GM12892 (cell line): ENCODE data around the gene KLHDC2. TPM values are rescaled to one million over a fixed set of nuclear protein-coding genes. Genes with fewer than 3 reads are reported as not detected.
"Not testable (repeated sequence)": the region's sequence is repeated elsewhere in the genome, so short reads cannot be mapped to it uniquely, and the experiment has no call there.

Experiments used
- DNase-seq: peaks from one replicate; pipeline ENCODE4 v3.0.0; 2011; ENCODE audit not compliant: insufficient read length
- FAIRE-seq: peaks from 2 replicates; lab custom pipeline; 2011; peaks lifted over from hg19 to GRCh38; lab: Jason Lieb, UNC
- POLR2A ChIP-seq: IDR thresholded peaks from 2 replicates; pipeline ENCODE4 v1.6.1; 2011; ENCODE audit warnings: low read depth, low read length, control low read depth
- POLR2AphosphoS5 ChIP-seq: IDR thresholded peaks from 2 replicates; pipeline ENCODE4 v1.6.1; 2011; ENCODE audit warnings: low read depth, low read length, control low read depth
- TAF1 ChIP-seq: IDR thresholded peaks from 2 replicates; pipeline ENCODE4 v1.6.1; 2011; ENCODE audit warnings: low read depth, mild to moderate bottlenecking, control low read depth, low read length, borderline replicate concordance
- polyA plus RNA-seq: library from polyadenylated mRNA; unstranded; fragments of >200 nt; gene quantifications from one replicate; pipeline ENCODE4 v1.2.1, GENCODE V29; 2012; ENCODE audit warnings: missing spikeins, inconsistent platforms; ENCODE audit not compliant: missing spikeins

KLHDC2 gene, protein sequence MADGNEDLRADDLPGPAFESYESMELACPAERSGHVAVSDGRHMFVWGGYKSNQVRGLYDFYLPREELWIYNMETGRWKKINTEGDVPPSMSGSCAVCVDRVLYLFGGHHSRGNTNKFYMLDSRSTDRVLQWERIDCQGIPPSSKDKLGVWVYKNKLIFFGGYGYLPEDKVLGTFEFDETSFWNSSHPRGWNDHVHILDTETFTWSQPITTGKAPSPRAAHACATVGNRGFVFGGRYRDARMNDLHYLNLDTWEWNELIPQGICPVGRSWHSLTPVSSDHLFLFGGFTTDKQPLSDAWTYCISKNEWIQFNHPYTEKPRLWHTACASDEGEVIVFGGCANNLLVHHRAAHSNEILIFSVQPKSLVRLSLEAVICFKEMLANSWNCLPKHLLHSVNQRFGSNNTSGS
- 26.3 TPM for polyA plus RNA-seq

DNA sequence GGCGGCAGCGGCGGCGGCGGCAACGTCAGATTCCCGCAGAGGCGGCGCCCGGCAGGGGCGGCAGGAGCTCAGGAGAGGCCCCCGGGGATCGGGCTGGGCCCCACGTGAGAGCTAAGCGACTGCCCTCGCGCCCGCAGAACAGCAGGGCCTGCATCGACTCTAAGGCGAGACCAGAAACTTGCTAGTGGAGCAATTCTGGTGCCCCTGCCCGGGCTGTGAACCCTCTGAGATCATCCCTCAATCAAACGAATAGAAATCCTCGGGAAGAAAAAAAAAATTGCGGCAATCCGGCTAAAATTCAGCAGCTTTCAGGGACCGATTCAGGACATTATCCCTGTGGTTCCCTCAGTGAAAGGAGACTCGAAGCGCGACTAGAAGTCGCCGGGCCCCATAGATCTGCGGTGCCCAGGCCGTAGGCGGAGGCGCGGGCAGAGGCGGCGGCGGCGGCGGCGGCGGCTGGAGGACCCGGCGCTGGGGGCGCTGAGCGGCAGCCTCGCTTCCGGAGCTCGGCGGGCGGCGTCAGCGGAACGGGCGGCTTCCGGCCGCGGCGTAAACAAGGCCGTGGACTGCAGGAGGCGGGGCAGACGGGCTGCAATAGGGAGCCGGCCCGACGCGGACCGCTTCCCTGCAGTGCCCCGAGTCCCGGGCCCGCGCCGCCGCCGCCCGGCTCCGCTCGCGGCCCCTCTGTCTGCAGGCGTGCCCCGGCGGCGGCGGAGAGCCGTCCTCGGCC, at the start of gene KLHDC2:
Gene KLHDC2 (plus strand): TSS at position 583 of the 730 bp plus-strand sequence. CDS start 316 bp downstream, outside the sequence.
- TF ChIP-seq POLR2A (peak; percentile 80), POLR2AphosphoS5 (no peak; the same call in none of the 2 replicates), TAF1 (no peak)
- DNase-seq (peak; percentile 70), FAIRE-seq (no peak)

- DNase-seq: no peak
- FAIRE-seq: no peak
- TF ChIP-seq TAF1 (no peak), POLR2AphosphoS5 (no peak)
These were observed 47.2 kb upstream of the KLHDC2 start for GRCh38 chr14:49720744-49721143.

GRCh38 chr14:49721733-49722435, 46.1 kb upstream of the KLHDC2 start:
- not testable (repeated sequence) for DNase-seq, FAIRE-seq

- TF ChIP-seq POLR2A (no peak), POLR2AphosphoS5 (no peak), TAF1 (no peak)
- DNase-seq (no peak), FAIRE-seq (no peak)
These were observed 40.8 kb upstream of the KLHDC2 start for GRCh38 chr14:49727171-49727570.

DNA sequence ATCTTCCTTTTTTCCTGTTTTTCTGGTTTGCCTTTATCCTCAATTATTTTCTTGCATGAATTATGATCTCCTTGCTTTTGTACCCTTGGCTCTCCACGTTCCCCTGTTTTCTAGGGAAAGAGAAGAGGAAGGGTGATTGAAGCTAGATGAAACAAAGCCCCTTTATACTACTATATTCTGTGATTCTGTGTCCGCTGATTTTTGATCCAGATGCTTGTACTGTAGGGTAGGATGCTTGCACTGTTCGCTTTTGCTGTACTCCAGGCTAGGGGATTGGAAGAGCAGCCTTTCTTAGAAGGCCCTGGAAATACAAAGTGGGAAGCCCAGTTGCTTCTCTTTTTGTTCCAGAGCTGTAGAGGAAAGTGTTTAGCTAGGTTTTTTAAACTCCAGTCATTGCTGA, 35.1 kb upstream of the KLHDC2 start:
- FAIRE-seq (no peak), DNase-seq (no peak)
- TF ChIP-seq TAF1 (no peak), POLR2AphosphoS5 (no peak), POLR2A (no peak)

GRCh38 chr14:49733836-49734235, 34.1 kb upstream of the KLHDC2 start:
- DNase-seq (no peak), FAIRE-seq (no peak)
- TF ChIP-seq POLR2AphosphoS5 (no peak), TAF1 (no peak), POLR2A (no peak)

DNA sequence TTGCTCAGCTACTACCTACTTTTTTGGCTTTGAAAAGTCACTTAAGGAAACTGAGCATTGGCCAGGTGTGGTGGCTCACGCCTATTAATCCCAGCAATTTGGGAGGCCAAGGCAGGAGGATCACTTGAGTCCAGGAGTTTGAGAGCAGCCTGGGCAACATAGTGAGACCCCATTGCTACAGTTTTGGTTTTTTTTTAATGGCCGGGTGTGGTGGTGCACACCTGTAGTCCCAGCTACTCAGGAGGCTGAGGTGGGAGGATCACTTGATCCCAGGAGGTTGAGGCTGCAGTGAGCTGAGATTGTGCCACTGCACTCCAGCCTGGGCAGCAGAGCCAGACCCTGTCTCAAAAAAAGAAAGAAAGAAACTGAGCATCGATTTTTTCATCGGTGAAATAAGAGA, 32.3 kb upstream of the KLHDC2 start:
- FAIRE-seq, DNase-seq: not testable (repeated sequence)

- no peak for FAIRE-seq
- no peak for TF ChIP-seq POLR2A
- DNase-seq: no peak
These were observed 22.8 kb upstream of the KLHDC2 start for GRCh38 chr14:49745191-49745590.

- not testable (repeated sequence) for DNase-seq, FAIRE-seq
These were observed 21.5 kb upstream of the KLHDC2 start for GRCh38 chr14:49746476-49746875.

DNA sequence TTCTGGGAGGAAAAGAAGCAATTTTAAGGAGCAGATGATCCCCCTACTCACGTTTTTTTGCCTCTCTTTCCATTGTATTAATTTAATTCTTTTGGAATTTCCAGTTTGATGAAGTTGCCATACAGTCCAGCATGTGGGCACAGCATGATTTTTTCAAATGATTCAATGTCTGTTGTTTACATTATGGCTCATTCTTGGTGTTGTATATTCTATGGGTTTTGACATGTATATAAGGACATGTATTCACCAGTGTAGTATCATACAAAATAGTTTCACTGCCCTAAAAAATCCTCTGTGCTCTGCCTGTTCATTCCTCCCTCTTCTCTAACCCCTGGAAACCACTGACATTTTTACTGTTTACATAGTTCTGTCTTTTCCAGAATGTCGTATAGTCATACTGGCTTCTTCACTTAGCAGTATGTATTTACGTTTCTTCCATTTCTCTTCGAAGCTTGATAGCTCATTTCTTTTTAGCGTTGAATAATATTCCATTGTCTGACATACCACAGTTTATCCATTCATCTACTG, 13.3 kb upstream of the KLHDC2 start:
- TF ChIP-seq POLR2A (no peak), TAF1 (no peak), POLR2AphosphoS5 (no peak)
- FAIRE-seq: no peak
- DNase-seq: no peak

- TF ChIP-seq POLR2AphosphoS5: no peak
- TF ChIP-seq POLR2A: no peak
- TF ChIP-seq TAF1: no peak
- FAIRE-seq (no peak), DNase-seq (no peak)
These were observed 12.6 kb upstream of the KLHDC2 start for GRCh38 chr14:49755378-49755777.
